ENCODE results near the gene AHDC1.
A peak's percentile ranks its signal among the peaks of the same experiment; 100 is the strongest.
"Not testable (repeated sequence)": the region's sequence is repeated elsewhere in the genome, so short reads cannot be mapped to it uniquely, and the experiment has no call there.

AHDC1 gene

GRCh38 chr1:27517301-27517700, 86.6 kb downstream of the AHDC1 start:
- DNase-seq (ENCODE audit: low read depth), result no peak

GRCh38 chr1:27515626-27516025, 88.3 kb downstream of the AHDC1 start:
- no peak for DNase-seq (ENCODE audit: low read depth)

- DNase-seq (ENCODE audit: low read depth), result no peak
These were observed 90.0 kb downstream of the AHDC1 start for GRCh38 chr1:27513958-27514357.

DNA sequence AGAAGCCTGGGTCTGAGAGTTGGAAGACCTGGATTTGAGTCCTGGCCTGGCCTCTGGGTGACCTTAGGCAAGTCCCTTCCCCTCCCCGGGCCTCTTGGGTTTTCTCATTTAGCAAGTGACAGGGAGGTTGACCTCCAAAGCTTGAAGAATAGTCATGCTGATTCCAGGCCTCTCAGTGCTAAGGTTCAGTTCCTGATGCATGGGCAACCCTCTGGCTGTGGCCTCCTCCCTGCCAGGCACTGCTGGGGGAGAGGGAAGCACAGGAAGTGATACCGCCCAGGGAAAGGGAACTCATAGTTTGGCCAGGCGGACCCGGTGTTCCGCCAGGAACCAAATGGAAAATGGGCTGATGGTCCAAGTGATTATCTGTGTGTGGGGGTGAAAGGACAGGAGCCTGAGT, 90.4 kb downstream of the AHDC1 start:
- DNase-seq (ENCODE audit: low read depth), result no peak

DNA sequence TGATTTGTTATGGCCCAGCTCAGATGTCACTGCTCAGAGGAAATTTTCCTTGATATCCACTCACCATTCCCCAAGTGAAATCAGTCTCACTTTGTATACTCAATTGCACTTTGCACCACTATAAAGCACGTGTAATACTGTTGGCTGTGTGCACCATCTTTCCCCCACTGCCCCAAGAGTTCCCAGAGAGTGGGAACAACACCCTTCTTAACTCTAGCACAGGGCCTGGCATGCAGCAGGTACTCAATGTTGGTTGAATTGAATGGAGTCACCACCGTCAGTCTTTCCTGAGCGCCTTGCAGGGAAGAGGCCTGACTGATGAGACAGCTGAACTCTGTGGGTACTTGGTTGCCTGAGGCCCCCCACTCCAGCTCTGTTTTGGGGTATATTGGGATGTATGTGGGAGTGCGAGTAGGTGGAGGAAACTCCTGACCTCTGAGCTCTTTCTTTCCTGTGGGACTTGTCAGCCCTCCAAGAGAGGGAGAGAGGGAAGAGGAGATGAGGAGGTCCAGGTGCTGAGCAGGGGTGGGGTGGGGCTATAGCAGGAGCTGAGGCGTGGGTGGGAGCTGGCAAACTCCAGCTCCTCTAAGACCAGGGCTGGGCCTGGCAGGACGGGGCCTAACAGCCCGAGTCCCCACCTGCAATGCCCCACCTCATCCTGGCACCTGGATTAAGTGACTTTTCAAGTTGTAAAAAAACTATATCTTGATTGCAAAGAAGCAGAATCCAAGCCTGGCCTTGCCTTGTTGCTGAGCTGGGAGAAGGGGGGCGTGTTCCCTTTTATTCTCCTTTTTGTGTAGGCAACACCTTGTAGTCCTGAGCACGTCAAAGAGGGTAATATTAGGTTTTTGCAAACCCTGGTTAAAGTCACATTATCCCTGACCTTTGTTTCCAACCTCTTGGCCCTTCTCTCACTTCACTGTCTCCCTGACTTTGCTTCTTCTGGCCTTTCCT, 94.5 kb downstream of the AHDC1 start:
- DNase-seq (ENCODE audit: low read depth), result no peak

- no peak for DNase-seq (ENCODE audit: low read depth)
These were observed 95.8 kb downstream of the AHDC1 start for GRCh38 chr1:27507960-27508665.

GRCh38 chr1:27506703-27507102, 97.2 kb downstream of the AHDC1 start:
- DNase-seq (ENCODE audit: low read depth), result no peak

DNA sequence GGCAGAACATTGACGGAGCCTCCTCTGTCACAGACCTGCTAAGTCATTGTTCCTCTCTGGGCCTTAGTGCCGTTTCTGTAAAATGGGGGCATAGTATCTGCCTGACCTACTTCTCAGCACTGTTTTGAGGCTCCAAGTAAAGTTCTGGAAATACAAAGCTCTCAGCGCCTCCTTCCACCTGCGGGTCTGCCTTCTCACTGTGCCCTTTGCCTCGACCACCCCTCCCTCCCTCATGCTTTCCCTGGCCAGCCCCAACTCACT, 98.6 kb downstream of the AHDC1 start:
- DNase-seq (ENCODE audit: low read depth), result no peak

DNA sequence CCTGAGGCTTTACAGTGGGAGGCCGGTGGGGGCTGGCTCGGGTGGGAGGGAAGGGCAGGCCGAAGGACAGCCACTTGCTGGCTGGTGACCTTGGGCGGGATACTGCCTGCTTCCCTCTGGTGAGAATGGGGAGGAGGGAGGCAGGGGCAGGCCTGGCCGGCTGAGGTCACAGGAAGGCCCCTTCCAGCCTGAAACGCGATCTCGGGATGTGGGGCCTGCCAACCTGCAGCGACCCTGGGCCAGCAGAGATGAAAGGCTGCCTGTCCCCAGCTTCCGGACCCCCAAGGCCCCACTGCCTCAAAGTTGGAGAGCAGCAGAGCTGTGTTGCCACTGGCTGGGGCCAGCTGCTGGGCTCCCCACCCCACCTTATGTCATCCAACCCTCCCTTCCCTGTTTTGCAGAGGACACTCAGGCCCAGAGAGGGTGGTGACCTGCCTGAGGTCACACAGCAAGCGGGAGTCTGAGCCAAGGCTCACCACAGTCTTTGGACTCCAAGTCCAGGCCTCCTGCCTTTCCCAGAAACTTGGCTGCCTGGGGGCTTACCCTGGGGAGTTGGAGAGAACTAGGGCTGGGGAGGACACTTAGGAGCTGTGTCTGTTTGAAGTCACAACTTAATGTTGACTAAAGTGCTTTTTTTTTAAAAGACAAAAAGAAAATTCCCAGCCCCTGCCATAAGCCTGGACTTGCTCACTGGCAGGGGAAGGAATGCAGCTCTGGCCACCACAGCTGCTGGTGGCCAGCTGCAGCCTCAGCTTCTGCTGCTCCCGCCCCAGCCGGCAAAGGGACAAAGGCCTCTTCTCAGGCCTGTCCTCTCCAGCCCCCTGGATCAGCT, 99.1 kb downstream of the AHDC1 start:
- peak; percentile 68 for DNase-seq (ENCODE audit: low read depth)

- DNase-seq (ENCODE audit: low read depth), result no peak
These were observed 99.9 kb downstream of the AHDC1 start for GRCh38 chr1:27503844-27504587.

- DNase-seq (ENCODE audit: low read depth), result no peak
These were observed 100.9 kb downstream of the AHDC1 start for GRCh38 chr1:27503033-27503432.

DNA sequence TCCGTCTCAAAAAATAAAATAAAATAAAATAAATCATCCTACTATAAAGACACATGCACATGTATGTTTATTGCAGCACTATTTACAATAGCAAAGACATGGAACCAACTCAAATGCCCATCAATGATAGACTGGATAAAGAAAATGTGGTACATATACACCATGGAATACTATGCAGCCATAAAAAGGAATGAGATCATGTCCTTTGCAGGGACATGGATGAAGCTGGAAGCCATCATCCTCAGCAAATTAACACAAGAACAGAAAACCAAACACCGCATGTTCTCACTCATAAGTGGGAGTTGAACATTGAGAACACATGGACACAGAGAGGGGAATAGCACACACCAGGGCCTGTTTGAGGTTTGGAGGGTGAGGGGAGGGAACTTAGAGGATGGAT, 102.8 kb downstream of the AHDC1 start:
- not testable (repeated sequence) for DNase-seq (ENCODE audit: low read depth)

- DNase-seq (ENCODE audit: low read depth), result no peak
These were observed 104.8 kb downstream of the AHDC1 start for GRCh38 chr1:27499142-27499541.

- peak; percentile 42 for DNase-seq (ENCODE audit: low read depth)
These were observed 107.3 kb downstream of the AHDC1 start for GRCh38 chr1:27496604-27497155.

- no peak for DNase-seq (ENCODE audit: low read depth)
These were observed 111.1 kb downstream of the AHDC1 start for GRCh38 chr1:27492796-27493195.

- peak; percentile 29 for DNase-seq (ENCODE audit: low read depth)
These were observed 111.9 kb downstream of the AHDC1 start for GRCh38 chr1:27491748-27492700.

GRCh38 chr1:27489973-27490741, 113.8 kb downstream of the AHDC1 start, which contains the start of gene WASF2:
Gene WASF2 (minus strand): TSS chr1:27490167. CDS start chr1:27428890, 61,277 bp downstream.
- peak; percentile 97 for DNase-seq (ENCODE audit: low read depth)

GRCh38 chr1:27489501-27489972, 114.4 kb downstream of the AHDC1 start:
- no peak for DNase-seq (ENCODE audit: low read depth)
